ENCODE results near the gene OAS3. TPM values are rescaled to one million over a fixed set of nuclear protein-coding genes. Genes with fewer than 3 reads are reported as not detected.
"Not testable (repeated sequence)": the region's sequence is repeated elsewhere in the genome, so short reads cannot be mapped to it uniquely, and the experiment has no call there.

Gene OAS3
- total RNA-seq, 2 experiments from 2014 or later, result 260 to 265 TPM

DNA sequence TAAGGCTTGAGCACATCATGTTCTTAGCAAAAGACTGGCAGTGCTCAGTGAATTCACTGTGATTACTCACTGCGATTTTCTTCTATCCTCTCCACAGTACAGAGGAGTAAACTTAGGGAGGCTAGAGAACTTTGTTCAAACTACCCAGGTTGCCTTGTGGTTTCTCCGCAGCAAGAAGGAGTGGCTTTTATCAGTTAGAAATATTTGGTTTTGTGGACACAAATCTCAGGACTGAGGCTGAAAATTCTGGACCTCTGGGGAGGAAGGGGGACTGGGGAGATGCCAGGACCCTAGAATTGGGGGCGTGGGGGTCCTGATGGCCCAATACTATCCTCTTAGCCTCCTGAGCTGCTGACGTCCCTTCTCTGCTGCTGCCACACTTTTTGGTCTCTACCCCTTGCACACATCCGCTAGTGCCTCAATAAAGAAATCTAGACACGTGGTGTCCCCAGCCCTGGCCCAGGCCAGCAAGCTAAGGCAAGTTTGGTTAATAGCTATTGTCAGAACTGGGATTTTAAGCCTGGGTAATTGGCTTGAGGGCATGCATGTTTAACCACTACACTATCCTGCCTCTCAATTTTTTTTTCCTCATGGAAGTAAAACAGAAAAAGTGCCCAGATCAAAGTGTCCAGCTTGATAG is 40.9 kb downstream of the OAS3 start:
- peak overlapping the region; percentile 87 for H3K4me3 Mint-ChIP-seq
- ChIA-PET CTCF (interaction anchor here (2.0 to 3.3 kb wide), 5 partner anchors 9 to 174 kb away, joined by 4 to 69 read pairs (median 16); partner anchors contain the start of gene OAS1), POLR2A (interaction anchor here (0.8 to 7.4 kb wide), 24 partner anchors 10 to 1293 kb away, joined by 3 to 183 read pairs (median 10); partner anchors contain the start of genes DDX54, OAS1, OAS3 and RITA1)
- H3K36me3 Mint-ChIP-seq (ENCODE audit: low read depth), result peaks cover 59% of the 10 kb centered on the region
- DNase-seq, result peak; percentile 72
- H3K27me3 Mint-ChIP-seq, result no peaks in the 10 kb centered on the region
- peaks cover 48% of the 10 kb centered on the region for H3K4me1 Mint-ChIP-seq
- peaks cover 26% of the 10 kb centered on the region for H3K9me3 Mint-ChIP-seq
- H3K27ac Mint-ChIP-seq, result peak overlapping the region; percentile 100

DNA sequence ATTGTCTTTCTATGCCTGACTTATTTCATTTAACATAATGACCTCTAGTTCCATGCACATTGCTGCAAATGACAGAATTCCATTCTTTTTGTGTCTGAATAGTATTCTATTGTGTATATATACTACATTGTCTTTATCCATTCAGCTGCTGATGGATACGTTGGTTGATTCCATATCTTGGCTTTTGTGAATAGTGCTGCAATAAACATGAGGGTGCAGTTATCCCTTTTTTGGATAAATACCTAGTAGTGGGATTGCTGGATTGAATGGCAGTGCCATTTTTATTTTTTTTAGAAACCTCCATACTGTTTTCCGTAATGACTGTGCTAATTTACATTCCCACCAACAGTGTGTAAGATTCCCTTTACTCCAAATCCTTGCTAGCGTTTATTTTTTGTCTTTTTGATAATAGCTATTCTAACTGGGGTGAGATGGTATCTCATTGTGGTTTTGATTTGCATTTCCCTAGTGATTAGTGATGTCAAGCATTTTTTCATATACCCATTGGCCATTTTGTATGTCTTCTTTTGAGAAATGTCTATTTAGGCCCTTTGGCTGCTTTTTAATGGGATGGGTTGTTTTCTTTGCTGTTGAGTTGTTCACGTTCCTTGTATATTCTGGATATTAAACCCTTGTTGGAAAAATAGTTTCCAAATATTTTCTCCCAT is 42.4 kb downstream of the OAS3 start:
- peaks cover 62% of the 10 kb centered on the region for H3K4me1 Mint-ChIP-seq
- peak overlapping the region; percentile 100 for H3K27ac Mint-ChIP-seq
- DNase-seq, result no peak
- peaks cover 41% of the 10 kb centered on the region for H3K9me3 Mint-ChIP-seq
- ChIA-PET CTCF (interaction anchor here (1.8 kb wide), 1 partner anchor 12 kb away, joined by 10 read pairs; no protein-coding TSS in a partner anchor), POLR2A (interaction anchor here (5.9 to 7.4 kb wide), 2 partner anchors 10 to 73 kb away, joined by 141 to 183 read pairs; partner anchors contain the start of gene OAS1)
- no peaks in the 10 kb centered on the region for H3K27me3 Mint-ChIP-seq
- H3K4me3 Mint-ChIP-seq, result peak overlapping the region; percentile 87
- H3K36me3 Mint-ChIP-seq (ENCODE audit: low read depth), result peaks cover 73% of the 10 kb centered on the region

DNA sequence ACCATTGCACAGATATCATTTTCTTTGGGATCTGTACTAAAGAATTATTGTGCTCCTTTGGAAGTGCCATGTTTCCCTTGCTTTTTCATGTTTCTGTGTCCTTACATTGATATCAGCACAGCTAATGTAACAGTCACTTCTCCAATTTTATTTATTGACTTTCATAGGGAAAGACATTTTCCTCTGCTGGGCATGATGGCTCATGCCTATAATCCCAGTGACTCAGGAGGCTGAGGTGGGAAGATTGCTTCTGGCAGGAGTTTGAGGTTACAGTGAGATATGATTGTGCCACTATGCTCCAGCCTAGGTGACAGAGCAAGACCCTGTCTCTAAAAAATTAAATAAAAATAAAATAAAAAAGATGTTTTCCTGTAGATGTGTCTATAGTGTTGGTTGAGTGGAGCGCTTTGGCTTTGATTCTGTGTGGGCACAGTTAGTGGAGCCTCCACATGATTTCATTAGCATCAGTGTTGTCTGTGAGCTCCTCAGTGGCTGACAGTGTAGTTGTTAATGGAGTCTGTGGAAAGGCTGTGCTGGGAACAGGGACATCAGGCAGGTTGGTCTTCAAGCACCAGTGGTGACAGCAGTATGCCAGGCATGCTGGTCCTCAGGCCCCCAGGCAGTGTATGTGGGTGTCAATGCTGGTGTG is 47.5 kb downstream of the OAS3 start:
- H3K4me1 Mint-ChIP-seq, result peaks cover 92% of the 10 kb centered on the region

DNA sequence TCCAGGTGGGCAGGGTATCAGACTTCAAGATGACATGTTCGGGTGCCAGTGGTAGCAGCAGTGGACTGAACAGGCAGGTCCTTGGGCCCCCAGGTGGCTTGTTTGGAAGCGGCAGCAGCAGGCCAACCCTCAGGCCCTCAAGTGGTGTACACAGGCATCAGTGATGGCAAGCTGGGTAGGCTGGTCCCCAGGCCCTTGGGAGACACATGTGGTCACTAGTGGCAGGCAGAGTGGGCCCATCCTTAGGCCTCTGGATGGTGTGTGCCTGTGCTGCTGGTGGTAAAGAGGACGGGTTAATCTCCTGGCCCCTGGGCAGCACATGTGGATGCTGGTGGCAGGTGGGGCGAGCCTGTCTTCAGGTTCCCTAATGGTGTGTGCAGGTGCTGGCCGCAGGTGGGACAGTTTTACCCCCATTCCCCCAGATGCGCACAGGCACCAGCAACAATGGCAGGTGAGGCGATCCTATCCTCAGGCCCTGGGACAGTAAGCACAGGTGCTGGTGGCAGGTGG is 48.1 kb downstream of the OAS3 start:
- ChIA-PET CTCF (no interaction called here), POLR2A (interaction anchor here (1.4 to 8.4 kb wide), 2 partner anchors 7 to 80 kb away, joined by 4 to 141 read pairs; partner anchors contain the start of genes OAS1 and OAS2)
- no peak overlapping the region for H3K27ac Mint-ChIP-seq
- H3K4me3 Mint-ChIP-seq, result no peak overlapping the region
- DNase-seq, result no peak
- peaks cover 86% of the 10 kb centered on the region for H3K4me1 Mint-ChIP-seq
- peaks cover 44% of the 10 kb centered on the region for H3K9me3 Mint-ChIP-seq
- H3K27me3 Mint-ChIP-seq, result no peaks in the 10 kb centered on the region
- peaks cover 99% of the 10 kb centered on the region for H3K36me3 Mint-ChIP-seq (ENCODE audit: low read depth)

More for the DNA sequence above, 47.5 kb downstream of the OAS3 start:
- no peak for DNase-seq
- H3K9me3 Mint-ChIP-seq, result peaks cover 41% of the 10 kb centered on the region
- ChIA-PET CTCF (interaction anchor here (2.9 kb wide), 1 partner anchor 7 kb away, joined by 23 read pairs; no protein-coding TSS in a partner anchor), POLR2A (interaction anchor here (1.4 kb wide), 1 partner anchor 79 kb away, joined by 4 read pairs; the partner anchor contains the start of gene OAS1)
- no peaks in the 10 kb centered on the region for H3K27me3 Mint-ChIP-seq
- H3K36me3 Mint-ChIP-seq (ENCODE audit: low read depth), result peaks cover 99% of the 10 kb centered on the region
- H3K27ac Mint-ChIP-seq, result no peak overlapping the region
- no peak overlapping the region for H3K4me3 Mint-ChIP-seq

DNA sequence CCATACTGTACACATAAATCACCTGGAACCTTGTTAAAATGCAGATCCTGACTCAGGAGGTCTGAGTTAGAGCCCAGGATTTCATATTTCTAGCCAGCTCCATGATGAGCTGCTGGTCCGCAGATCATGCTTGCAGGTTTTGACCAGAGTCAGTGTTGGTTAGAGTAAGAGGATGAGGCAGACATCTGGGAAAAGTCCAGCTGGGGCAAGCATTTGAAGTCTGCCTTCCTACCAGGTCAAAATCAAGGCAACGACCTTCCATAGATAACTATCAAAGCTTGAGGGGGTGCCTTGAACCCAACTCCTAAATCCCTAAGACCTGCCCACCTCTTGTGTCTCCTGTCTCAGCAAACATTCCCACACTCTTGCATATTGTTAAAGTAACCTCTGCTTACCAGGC is 49.3 kb downstream of the OAS3 start:
- Mint-ChIP-seq H3K9me3 (peaks cover 32% of the 10 kb centered on the region), H3K4me1 (peaks cover 76% of the 10 kb centered on the region), H3K36me3 (ENCODE audit: low read depth) (peaks cover 99% of the 10 kb centered on the region), H3K4me3 (no peak overlapping the region), H3K27ac (peak overlapping the region; percentile 76), H3K27me3 (no peaks in the 10 kb centered on the region)
- ChIA-PET POLR2A (interaction anchor here (0.6 to 8.4 kb wide), 4 partner anchors 9 to 197 kb away, joined by 3 to 141 read pairs (median 6); partner anchors contain the start of genes OAS1 and OAS2), CTCF (interaction anchor here (1.3 to 1.7 kb wide), 2 partner anchors 8 to 9 kb away, joined by 3 to 11 read pairs; partner anchors contain the start of gene OAS2)
- DNase-seq, result no peak

DNA sequence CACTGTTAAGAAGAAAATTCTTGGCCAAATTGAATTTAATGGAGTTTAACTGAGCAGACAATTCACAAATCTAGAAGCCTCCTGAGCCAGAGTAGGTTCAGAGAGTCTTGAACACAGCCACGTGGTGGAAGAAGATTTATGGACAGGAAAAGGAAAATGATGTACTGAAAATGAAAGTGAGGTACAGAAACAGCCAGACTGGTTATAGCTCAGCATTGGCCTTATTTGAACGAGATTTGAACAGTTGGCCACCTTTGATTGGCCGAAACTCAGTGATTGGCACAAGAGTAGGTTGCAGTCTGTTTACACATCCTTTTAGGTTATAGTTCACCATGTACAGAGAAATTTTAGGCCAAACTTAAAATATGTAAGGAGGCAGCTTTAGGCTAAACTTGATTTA is 50.0 kb downstream of the OAS3 start:
- peak; percentile 37 for DNase-seq
- Mint-ChIP-seq H3K27me3 (no peaks in the 10 kb centered on the region), H3K4me3 (no peak overlapping the region), H3K4me1 (peaks cover 77% of the 10 kb centered on the region), H3K27ac (peak overlapping the region; percentile 76), H3K36me3 (ENCODE audit: low read depth) (peaks cover 99% of the 10 kb centered on the region), H3K9me3 (peaks cover 28% of the 10 kb centered on the region)
- ChIA-PET POLR2A (interaction anchor here (0.6 to 8.4 kb wide), 6 partner anchors 9 to 196 kb away, joined by 3 to 141 read pairs (median 3); partner anchors contain the start of genes OAS1 and OAS2), CTCF (interaction anchor here (1.3 to 1.7 kb wide), 2 partner anchors 8 to 10 kb away, joined by 3 to 11 read pairs; partner anchors contain the start of gene OAS2)

DNA sequence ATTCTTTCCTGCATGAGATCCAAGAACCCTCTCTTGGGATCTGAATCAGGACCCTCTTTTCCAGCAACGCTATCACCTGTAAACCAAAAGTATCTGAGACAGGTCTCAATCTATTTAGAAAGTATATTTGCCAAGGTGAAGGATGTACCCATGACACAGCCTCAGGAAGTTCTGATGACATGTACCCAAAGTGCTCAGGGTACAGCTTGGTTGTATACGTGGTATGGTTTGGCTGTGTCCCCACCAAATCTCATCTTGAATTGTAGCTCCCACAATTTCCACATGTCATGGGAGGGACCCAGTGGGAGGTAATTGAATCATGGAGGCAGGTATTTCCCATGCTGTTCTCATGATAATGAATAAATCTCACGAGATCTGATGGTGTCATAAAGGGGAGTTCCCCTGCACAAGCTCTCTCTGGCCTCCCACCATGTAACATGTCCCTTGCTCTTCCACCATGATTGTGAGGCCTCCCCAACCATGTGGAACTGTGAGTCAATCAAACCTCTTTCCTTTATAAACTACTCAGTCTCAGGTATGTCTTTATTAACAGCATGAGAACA is 50.6 kb downstream of the OAS3 start:
- ChIA-PET POLR2A (interaction anchor here (0.6 to 8.4 kb wide), 5 partner anchors 10 to 150 kb away, joined by 3 to 141 read pairs (median 3); partner anchors contain the start of genes OAS1 and OAS2), CTCF (interaction anchor here (1.7 kb wide), 1 partner anchor 10 kb away, joined by 11 read pairs; the partner anchor contains the start of gene OAS2)
- DNase-seq, H3K4me3 Mint-ChIP-seq, H3K27me3 Mint-ChIP-seq: not testable (repeated sequence)
- Mint-ChIP-seq H3K36me3 (ENCODE audit: low read depth) (peaks cover 99% of the 10 kb centered on the region), H3K27ac (peak overlapping the region; percentile 76), H3K4me1 (peaks cover 75% of the 10 kb centered on the region), H3K9me3 (peaks cover 23% of the 10 kb centered on the region)

DNA sequence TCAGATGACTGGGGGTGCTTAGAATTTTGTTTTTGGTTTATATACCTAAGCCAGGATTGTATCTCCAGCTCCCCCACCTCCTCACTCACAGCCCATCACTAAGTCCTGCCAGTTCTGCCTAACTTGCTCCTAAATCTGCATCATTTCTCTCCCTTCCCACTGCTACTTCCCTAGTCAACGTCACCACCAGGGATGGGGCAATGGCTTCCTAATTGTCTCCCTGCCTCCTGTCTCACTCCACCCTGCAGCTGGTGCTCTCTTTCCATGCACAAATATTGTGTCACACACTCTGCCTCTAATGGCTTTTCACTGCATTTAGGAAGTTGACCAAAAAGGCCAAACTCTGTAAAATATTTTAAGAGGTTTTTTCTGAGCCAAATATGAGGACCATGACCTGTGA is 51.5 kb downstream of the OAS3 start:
- H3K27me3 Mint-ChIP-seq, result no peaks in the 10 kb centered on the region
- POLR2A ChIA-PET, result interaction anchor here (0.6 to 8.4 kb wide), 3 partner anchors 11 to 83 kb away, joined by 3 to 141 read pairs (median 3); partner anchors contain the start of gene OAS2
- no peak for DNase-seq
- CTCF ChIA-PET, result no interaction called here
- no peak overlapping the region for H3K4me3 Mint-ChIP-seq
- H3K9me3 Mint-ChIP-seq, result peaks cover 14% of the 10 kb centered on the region
- peaks cover 97% of the 10 kb centered on the region for H3K36me3 Mint-ChIP-seq (ENCODE audit: low read depth)
- H3K4me1 Mint-ChIP-seq, result peaks cover 70% of the 10 kb centered on the region
- peak overlapping the region; percentile 41 for H3K27ac Mint-ChIP-seq

DNA sequence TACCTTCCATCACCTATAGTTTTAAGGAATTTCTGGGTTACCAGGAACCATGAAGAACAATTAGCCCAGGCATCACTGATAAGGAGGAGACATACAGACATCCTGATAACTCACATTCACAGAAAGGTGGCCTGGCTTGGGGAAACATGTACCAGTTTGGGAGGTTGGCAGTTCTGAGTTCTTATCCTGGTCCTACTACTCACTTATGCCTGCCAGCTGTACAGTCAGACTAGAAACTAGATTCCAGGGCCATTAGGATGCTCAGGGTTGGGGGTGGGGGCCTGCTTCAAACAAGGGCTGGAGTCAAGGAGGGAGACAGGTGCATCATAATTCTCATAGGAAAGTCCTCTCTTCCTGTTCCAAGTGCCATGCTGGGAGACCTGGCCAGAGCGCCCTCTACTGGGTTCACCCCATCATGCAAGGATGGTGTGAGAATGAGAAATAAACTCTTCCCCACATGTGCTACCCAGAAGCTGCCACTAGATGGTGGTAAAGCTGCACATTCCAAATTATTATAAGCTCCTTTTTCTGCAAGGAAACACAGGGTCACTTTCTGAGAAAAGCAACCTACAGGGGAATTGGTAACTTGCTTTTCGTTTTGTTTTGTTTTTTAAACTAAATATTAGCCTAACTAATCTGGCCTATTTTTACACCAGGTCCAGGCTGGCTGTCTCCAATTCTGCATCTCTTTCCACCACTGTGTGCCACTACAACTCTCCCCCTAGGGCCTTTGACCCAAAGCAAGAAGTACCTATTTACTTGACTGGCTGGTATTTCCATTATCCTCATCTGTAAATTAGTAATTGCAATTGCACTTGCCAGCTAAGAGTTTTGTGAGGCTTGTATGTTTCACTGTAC is 54.5 kb downstream of the OAS3 start:
- Mint-ChIP-seq H3K27ac (peak overlapping the region; percentile 21), H3K4me1 (peaks cover 45% of the 10 kb centered on the region), H3K4me3 (no peak overlapping the region), H3K36me3 (ENCODE audit: low read depth) (peaks cover 98% of the 10 kb centered on the region), H3K27me3 (no peaks in the 10 kb centered on the region), H3K9me3 (peaks cover 5% of the 10 kb centered on the region)
- POLR2A ChIA-PET, result interaction anchor here (0.7 to 8.4 kb wide), 6 partner anchors 9 to 215 kb away, joined by 3 to 141 read pairs (median 4); partner anchors contain the start of genes OAS1 and OAS2
- DNase-seq, result peak; percentile 77
- CTCF ChIA-PET, result interaction anchor here (0.6 to 3.2 kb wide), 35 partner anchors 9 to 342 kb away, joined by 3 to 69 read pairs (median 5); partner anchors contain the start of genes OAS1, OAS2 and OAS3

DNA sequence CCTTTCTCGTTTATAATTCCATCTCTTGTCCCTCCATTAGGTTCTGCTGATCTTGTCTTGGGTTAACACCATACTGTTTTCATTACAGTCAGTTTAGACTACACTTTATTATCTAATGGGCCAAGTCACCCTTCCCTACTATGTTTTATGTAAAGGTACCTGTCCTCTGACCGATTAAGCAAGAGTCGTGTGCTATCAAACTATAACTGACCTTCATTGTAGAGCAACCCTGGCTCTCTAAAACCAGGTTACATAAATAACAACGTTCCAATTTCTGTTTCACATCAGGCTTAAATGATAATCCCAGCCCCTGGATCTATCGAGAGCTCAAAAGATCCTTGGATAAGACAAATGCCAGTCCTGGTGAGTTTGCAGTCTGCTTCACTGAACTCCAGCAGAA is 56.7 kb downstream of the OAS3 start:
- ChIA-PET POLR2A (interaction anchor here (1.1 to 8.4 kb wide), 2 partner anchors 16 to 17 kb away, joined by 3 to 141 read pairs; partner anchors contain the start of gene OAS2), CTCF (no interaction called here)
- DNase-seq, result no peak
- H3K9me3 Mint-ChIP-seq, result peaks cover 5% of the 10 kb centered on the region
- peaks cover 98% of the 10 kb centered on the region for H3K36me3 Mint-ChIP-seq (ENCODE audit: low read depth)
- no peak overlapping the region for H3K27ac Mint-ChIP-seq
- H3K27me3 Mint-ChIP-seq, result no peaks in the 10 kb centered on the region
- H3K4me3 Mint-ChIP-seq, result no peak overlapping the region
- H3K4me1 Mint-ChIP-seq, result peaks cover 27% of the 10 kb centered on the region

DNA sequence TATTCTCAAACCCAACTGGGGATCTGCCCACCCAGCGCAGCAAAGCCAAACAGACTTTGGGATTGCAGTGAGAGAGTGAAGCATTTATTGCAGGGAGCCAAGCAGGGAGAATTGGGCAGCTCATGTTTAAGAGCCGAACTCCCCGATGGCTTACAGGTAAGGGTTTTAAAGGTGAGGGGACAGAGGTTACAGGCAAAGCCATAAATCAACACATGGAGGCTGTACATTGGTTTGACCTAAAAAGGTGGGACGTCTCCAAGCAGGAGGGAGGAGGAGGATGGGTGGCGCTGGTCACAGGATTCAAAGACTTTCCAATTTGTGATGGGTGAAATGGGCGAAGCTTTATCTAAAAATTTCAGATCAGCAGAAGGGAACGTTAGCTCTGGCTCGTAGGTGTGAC is 58.2 kb downstream of the OAS3 start:
- Mint-ChIP-seq H3K4me1 (peaks cover 20% of the 10 kb centered on the region), H3K9me3 (peaks cover 2% of the 10 kb centered on the region), H3K4me3 (no peak overlapping the region), H3K27me3 (no peaks in the 10 kb centered on the region), H3K27ac (no peak overlapping the region), H3K36me3 (ENCODE audit: low read depth) (peaks cover 96% of the 10 kb centered on the region)
- CTCF ChIA-PET, result interaction anchor here (0.5 to 1.2 kb wide), 2 partner anchors 9 kb away, joined by 3 read pairs; no protein-coding TSS in a partner anchor
- DNase-seq, result no peak
- POLR2A ChIA-PET, result no interaction called here

All from activated CD4-positive, alpha-beta memory T cell treated with anti-CD3 and anti-CD28 coated beads, Interleukin-2, amount 10 ng/mL, durations not matched to agents 7 days and 5 days (primary cell).